ENCODE data around the gene INPP5K. TPM values are rescaled to one million over a fixed set of nuclear protein-coding genes. Genes with fewer than 3 reads are reported as not detected.

Gene INPP5K
- total RNA-seq = 10 to 100 TPM; 34.6 to 46.8 TPM

DNA sequence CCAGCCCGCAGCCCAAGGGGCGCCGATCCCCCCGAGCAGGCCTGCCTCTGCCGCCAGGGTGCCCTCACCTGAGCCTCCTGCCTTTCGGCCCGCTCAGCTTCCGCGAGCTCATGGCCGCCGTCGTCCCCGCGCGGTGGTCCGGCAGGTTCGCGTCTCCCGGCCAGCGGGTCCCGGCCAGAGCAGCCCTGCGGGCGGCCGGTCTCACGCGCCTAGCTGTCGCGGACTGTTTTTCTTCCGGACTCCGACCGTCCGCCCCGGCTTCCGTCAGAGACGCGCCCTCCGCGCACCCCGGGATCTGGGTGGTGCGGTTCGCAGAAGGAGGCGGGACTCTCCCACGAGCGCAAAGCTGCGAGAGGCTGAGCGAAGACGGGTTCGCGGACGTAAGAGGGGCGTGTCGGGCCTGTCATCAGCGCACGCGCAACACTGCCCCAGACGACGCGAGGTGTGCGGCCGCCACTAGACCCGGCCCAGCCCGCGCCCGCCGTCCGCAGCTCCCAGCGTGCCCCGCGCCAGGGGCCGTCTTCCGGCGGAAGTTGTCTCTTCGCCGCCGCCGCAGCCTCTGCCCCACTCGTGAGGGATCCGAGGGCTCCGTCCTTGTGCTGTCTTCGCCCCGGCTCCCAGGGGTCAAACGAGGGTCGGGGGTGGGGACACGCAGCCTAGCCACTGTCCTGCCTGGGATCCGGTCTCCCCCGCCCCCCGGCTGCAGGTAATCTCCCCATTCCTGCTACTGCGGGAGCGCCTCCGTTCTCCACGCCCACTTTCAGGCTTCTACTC is at the start of gene INPP5K:
INPP5K (minus strand) TSS at position 225 of the 774 bp plus-strand sequence; CDS start at position 112, 113 bp downstream.

GRCh38 chr17:1492249-1493206 is 23.9 kb downstream of the INPP5K start, which contains the start of gene MYO1C:
MYO1C (minus strand) TSS chr17:1492686; CDS start chr17:1492487, 199 bp downstream.

DNA sequence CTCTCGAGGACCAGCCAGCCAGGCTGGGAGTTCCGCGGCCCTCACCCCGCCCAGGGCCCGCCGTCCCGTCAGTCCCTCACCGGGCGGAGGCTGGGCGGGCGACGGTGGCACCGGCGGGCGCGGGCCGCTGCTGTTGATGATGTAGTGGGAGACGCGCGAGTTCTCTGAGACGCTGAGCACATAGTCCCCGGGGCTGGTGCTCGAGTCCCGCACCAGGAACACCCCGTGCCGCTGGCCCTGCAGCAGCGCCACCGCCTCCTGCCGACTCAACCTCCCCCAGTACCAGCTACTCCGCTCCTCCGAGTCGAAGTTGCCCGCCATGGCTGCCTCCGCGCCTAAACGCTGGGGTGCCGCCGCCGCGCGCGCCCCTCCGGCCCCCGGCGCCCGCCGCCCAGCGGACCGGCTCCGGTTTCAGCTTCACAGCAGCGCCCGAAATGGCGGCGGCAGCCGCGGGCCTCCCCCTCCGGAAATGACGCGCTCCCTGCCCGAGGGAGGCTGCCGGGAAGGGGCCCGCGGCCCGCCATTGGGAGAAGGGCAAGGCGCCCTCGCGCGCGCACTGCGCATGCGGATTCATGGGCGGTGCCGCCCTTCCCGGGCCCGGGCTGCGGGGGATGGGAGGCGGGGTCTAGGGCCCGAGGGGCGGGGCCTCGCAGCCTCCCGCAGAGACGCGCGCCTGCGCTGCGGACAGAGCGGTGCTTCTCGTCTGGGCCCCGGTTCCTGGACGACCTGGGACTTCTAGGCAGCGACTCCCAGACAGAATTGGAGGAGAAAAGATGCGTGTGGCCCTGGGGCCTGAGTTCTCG is 60.4 kb downstream of the INPP5K start, which contains the start of gene CRK:
CRK (minus strand) TSS at position 436 of the 803 bp plus-strand sequence; CDS start at position 321, 115 bp downstream.

Other genes with a start within 250 kb of the INPP5K start
- not detected for gene BHLHA9, start 246.2 kb downstream of the INPP5K start, total RNA-seq
- not detected for gene TRARG1, start 236.9 kb downstream of the INPP5K start, total RNA-seq
- 100 to 1,000 TPM; 440 to 543 TPM for gene YWHAE, start 116.4 kb downstream of the INPP5K start, total RNA-seq
- gene CRK, start 60.4 kb downstream of the INPP5K start, total RNA-seq = 100 to 1,000 TPM in 1 of 2 donors, 10 to 100 TPM in 1; 68.8 to 106 TPM
- gene MYO1C, start 23.9 kb downstream of the INPP5K start, total RNA-seq = 100 to 1,000 TPM; 103 to 112 TPM
- 10 to 100 TPM; 24.1 to 26.3 TPM for gene PITPNA, start 46.2 kb upstream of the INPP5K start, total RNA-seq
- 1 to 10 TPM in 1 of 2 donors, under 1 TPM in 1; 1.00 to 3.8 TPM for gene SLC43A2, start 112.2 kb upstream of the INPP5K start, total RNA-seq
- gene SCARF1, start 129.1 kb upstream of the INPP5K start, total RNA-seq = under 1 TPM; under 0.01 TPM
- 1 to 10 TPM; 5.0 to 8.9 TPM for gene RILP, start 133.3 kb upstream of the INPP5K start, total RNA-seq
- gene PRPF8, start 168.3 kb upstream of the INPP5K start, total RNA-seq = 100 to 1,000 TPM; 104 to 129 TPM
- gene TLCD2, start 193.8 kb upstream of the INPP5K start, total RNA-seq = 1 to 10 TPM in 1 of 2 donors, under 1 TPM in 1; 1.00 to 1.4 TPM
- 100 to 1,000 TPM in 1 of 2 donors, 10 to 100 TPM in 1; 78.1 to 106 TPM for gene WDR81, start 208.1 kb upstream of the INPP5K start, total RNA-seq
- under 1 TPM; under 0.01 TPM for gene SERPINF2, start 226.3 kb upstream of the INPP5K start, total RNA-seq
- 100 to 1,000 TPM in 1 of 2 donors, 1 to 10 TPM in 1; 3.1 to 169 TPM for gene SERPINF1, start 245.4 kb upstream of the INPP5K start, total RNA-seq

All from melanocyte of skin (primary cell).